Measurements from ENCODE around the gene LRP1. TPM values are rescaled to one million over a fixed set of nuclear protein-coding genes. Genes with fewer than 3 reads are reported as not detected.

LRP1 gene
- total RNA-seq, 1 donor from 2014 or later = 369 TPM

GRCh38 chr12:57087691-57088353 is 40.5 kb upstream of the LRP1 start:
- peak overlapping the region; percentile 94 for H3K9ac ChIP-seq (ENCODE audit: low read length)
- no peaks in the 10 kb centered on the region for H3K27me3 ChIP-seq (ENCODE audit: insufficient read depth, low read length)
- H3K4me1 ChIP-seq (ENCODE audit: insufficient read depth, low read length) = peaks cover 43% of the 10 kb centered on the region
- peak overlapping the region; percentile 70 for H2AFZ ChIP-seq (ENCODE audit: low read depth, low read length)
- H3K27ac ChIP-seq (ENCODE audit: low read depth, low read length) = peak overlapping the region; percentile 98
- DNase-seq (ENCODE audit: low read depth) (peak; percentile 94), FAIRE-seq (no peak)
- no peaks in the 10 kb centered on the region for H3K27me3 Mint-ChIP-seq (ENCODE audit: low read depth, unreplicated experiment)
- peak overlapping the region; percentile 86 for H3K4me3 Mint-ChIP-seq (ENCODE audit: unreplicated experiment)
- peak overlapping the region; percentile 96 for H3K4me2 ChIP-seq (ENCODE audit: low read length)
- peaks cover 33% of the 10 kb centered on the region for H4K20me1 ChIP-seq (ENCODE audit: insufficient read depth, low read length)
- H3K27ac Mint-ChIP-seq (ENCODE audit: unreplicated experiment) = peak overlapping the region; percentile 98
- peaks cover 24% of the 10 kb centered on the region for H3K4me1 Mint-ChIP-seq (ENCODE audit: low read depth, unreplicated experiment)
- no peaks in the 10 kb centered on the region for H3K9me3 Mint-ChIP-seq (ENCODE audit: unreplicated experiment)
- H3K4me3 ChIP-seq (ENCODE audit: insufficient read depth, low read depth, low read length) = peak overlapping the region; percentile 60
- peaks cover 12% of the 10 kb centered on the region for H3K36me3 Mint-ChIP-seq (ENCODE audit: low read depth, unreplicated experiment)
- TF ChIP-seq CTCF (IDR thresholded peaks at IDR 0.05; ENCODE audit: insufficient read depth, low read depth, low read length) (no peak), EZH2 (IDR thresholded peaks at IDR 0.05; ENCODE audit: insufficient read depth, low read length) (no peak)
- no peaks in the 10 kb centered on the region for H3K9me3 ChIP-seq (ENCODE audit: insufficient read depth, low read depth, low read length)
- peaks cover 39% of the 10 kb centered on the region for H3K79me2 ChIP-seq (ENCODE audit: insufficient read depth, low read length)
- H3K36me3 ChIP-seq (ENCODE audit: insufficient read depth, low read length) = peaks cover 11% of the 10 kb centered on the region

DNA sequence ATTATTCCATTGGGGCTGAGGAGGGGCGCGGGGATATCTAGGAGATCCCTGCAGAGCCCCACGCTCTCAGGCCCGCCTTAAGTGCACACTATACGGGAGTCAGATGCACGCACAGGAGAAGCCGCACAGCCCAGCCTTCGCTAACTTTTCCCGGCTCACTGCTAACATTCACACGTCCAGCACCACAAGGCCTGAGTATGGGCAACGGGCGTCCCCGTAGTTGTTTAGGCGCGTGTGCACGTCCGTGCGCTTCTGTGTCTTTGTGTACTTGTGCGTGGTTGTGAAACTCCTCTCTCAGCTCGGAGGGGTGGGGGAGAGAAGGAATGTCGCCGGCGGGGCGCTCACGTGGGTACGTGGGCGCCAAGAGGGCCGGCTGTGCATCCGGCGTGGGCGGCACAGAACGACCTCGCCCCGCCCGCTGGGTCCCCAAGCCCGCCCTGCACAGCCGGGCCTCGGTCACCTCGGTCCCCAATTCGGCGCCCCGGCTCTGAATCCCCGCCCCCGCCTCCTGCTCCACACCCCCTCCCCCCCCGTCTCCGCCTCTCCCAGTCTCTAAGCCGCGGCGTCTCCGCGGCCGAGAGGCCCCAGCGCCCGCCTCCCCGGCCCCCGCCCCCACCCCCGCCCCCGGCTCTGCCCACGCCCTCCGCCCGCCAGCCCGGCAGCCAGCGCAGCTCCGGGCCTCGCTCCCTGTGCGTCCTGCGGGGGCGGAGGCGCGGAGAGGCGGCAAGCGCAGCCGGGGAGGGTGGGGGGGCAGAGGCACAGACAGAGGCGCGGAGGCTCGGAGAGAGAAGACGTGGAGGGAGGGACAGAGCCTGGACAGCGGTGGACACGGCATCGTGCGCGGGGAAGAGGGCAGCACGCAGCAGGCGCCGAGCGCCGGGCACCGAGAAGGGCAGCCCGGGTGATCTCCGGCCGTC is 39.7 kb upstream of the LRP1 start, which contains the start of gene NAB2:
Gene NAB2, plus strand, starts transcription at position 761 of the 917 bp plus-strand sequence. CDS start 158 bp downstream, outside the sequence.
- H2AFZ ChIP-seq (ENCODE audit: low read depth, low read length) = peak within 1 kb of the TSS; percentile 59
- H3K4me1 ChIP-seq (ENCODE audit: insufficient read depth, low read length) = peaks cover 48% of the 10 kb centered on the region
- peak within 1 kb of the TSS; percentile 98 for H3K4me3 Mint-ChIP-seq (ENCODE audit: unreplicated experiment)
- no peak for TF ChIP-seq CTCF (IDR thresholded peaks at IDR 0.05; ENCODE audit: insufficient read depth, low read depth, low read length)
- TF ChIP-seq EZH2 (IDR thresholded peaks at IDR 0.05; ENCODE audit: insufficient read depth, low read length) = no peak
- peak within 1 kb of the TSS; percentile 98 for H3K27ac ChIP-seq (ENCODE audit: low read depth, low read length)
- peaks cover 40% of the 10 kb centered on the region for H4K20me1 ChIP-seq (ENCODE audit: insufficient read depth, low read length)
- peak within 1 kb of the TSS; percentile 94 for H3K9ac ChIP-seq (ENCODE audit: low read length)
- peak within 1 kb of the TSS; percentile 93 for H3K4me3 ChIP-seq (ENCODE audit: insufficient read depth, low read depth, low read length)
- peaks cover 46% of the 10 kb centered on the region for H3K79me2 ChIP-seq (ENCODE audit: insufficient read depth, low read length)
- peaks cover 12% of the 10 kb centered on the region for H3K36me3 Mint-ChIP-seq (ENCODE audit: low read depth, unreplicated experiment)
- no peaks in the 10 kb centered on the region for H3K27me3 Mint-ChIP-seq (ENCODE audit: low read depth, unreplicated experiment)
- no peaks in the 10 kb centered on the region for H3K9me3 ChIP-seq (ENCODE audit: insufficient read depth, low read depth, low read length)
- peak within 1 kb of the TSS; percentile 98 for H3K27ac Mint-ChIP-seq (ENCODE audit: unreplicated experiment)
- peak within 1 kb of the TSS; percentile 99 for H3K4me2 ChIP-seq (ENCODE audit: low read length)
- H3K4me1 Mint-ChIP-seq (ENCODE audit: low read depth, unreplicated experiment) = peaks cover 28% of the 10 kb centered on the region
- FAIRE-seq (no peak), DNase-seq (ENCODE audit: low read depth) (peak; percentile 92)
- H3K36me3 ChIP-seq (ENCODE audit: insufficient read depth, low read length) = peaks cover 12% of the 10 kb centered on the region
- no peaks in the 10 kb centered on the region for H3K9me3 Mint-ChIP-seq (ENCODE audit: unreplicated experiment)
- H3K27me3 ChIP-seq (ENCODE audit: insufficient read depth, low read length) = no peaks in the 10 kb centered on the region

Data from astrocyte (in vitro differentiated cells and primary cell).